Measurements from ENCODE around the gene CD300A. TPM values are rescaled to one million over a fixed set of nuclear protein-coding genes. Genes with fewer than 3 reads are reported as not detected.

Gene CD300A
- total and polyA plus RNA-seq, 2 of the 4 experiments (the other 2 are of a cell fraction): not detected

DNA sequence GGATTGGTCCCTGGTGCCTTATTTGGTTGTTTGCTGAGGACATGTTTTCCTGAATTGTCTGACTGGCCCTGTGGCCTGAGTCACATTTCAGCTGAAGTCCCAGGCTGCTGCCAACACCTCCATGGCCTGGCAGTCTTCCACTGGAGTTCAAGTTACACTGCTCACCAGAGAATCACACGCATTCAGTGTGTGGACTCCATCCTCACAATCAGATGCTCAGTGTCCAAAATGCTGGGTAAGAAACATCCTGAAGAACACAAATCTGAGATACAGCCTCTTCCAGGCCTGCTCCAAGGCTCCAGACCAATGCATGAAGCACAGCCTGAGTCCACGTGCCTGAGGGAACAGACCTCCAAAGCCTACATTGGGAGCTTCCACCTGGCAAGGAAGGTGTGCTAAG lies 45.6 kb downstream of the CD300A start:
- no TSS peak for BruUV-seq (replicated peaks)
- Histone ChIP-seq H4K5ac (ENCODE audit: low read depth, low read length) (no peak overlapping the region), H3K36me3 (ENCODE audit: control insufficient read depth, insufficient read depth, low read length) (no peaks in the 10 kb centered on the region), H2AFZ (replicated peaks; ENCODE audit: low read length, poor library complexity) (no peak overlapping the region), H2BK120ac (ENCODE audit: low read depth, low read length) (no peak overlapping the region), H3K56ac (ENCODE audit: extremely low read depth, insufficient read depth, low read length) (no peak overlapping the region), H2BK20ac (ENCODE audit: low read depth, low read length) (no peak overlapping the region), H3K9me3 (ENCODE audit: control insufficient read depth, insufficient read depth, low read length) (peaks cover 33% of the 10 kb centered on the region), H3K14ac (replicated peaks; ENCODE audit: low read depth, low read length) (no peak overlapping the region), H3K4me2 (ENCODE audit: low read depth, low read length) (no peak overlapping the region), H4K20me1 (ENCODE audit: insufficient read depth, low read length) (no peaks in the 10 kb centered on the region), H3K79me1 (ENCODE audit: low read depth in 1 of 2, low read length in 2 of 2) (no peaks in the 10 kb centered on the region), H2BK5ac (ENCODE audit: low read depth, low read length, poor library complexity, severe bottlenecking) (no peak overlapping the region), H2AK9ac (replicated peaks; ENCODE audit: low read depth, low read length, poor library complexity) (no peak overlapping the region), H3K4me1 (ENCODE audit: control insufficient read depth, insufficient read depth, low read length) (no peaks in the 10 kb centered on the region), H2BK15ac (ENCODE audit: low read depth, low read length) (no peak overlapping the region), H4K8ac (ENCODE audit: low read depth in 2 of 2, low read length in 2 of 2) (no peak overlapping the region), H3K4me3 (ENCODE audit: insufficient read depth, low read depth, low read length) (no peak overlapping the region), H4K91ac (ENCODE audit: insufficient read depth, low read depth, low read length) (no peak overlapping the region), H3K23ac (ENCODE audit: low read depth, low read length) (no peak overlapping the region), H3K9me1 (ENCODE audit: insufficient read depth, low read length) (no peaks in the 10 kb centered on the region), H3K27me3 (ENCODE audit: control insufficient read depth, insufficient read depth, low read length) (no peaks in the 10 kb centered on the region), H3K4ac (ENCODE audit: low read depth, low read length) (no peak overlapping the region), H3K9ac (ENCODE audit: low read depth, low read length) (no peak overlapping the region), H3K18ac (ENCODE audit: low read depth, low read length) (no peak overlapping the region), H2AK5ac (ENCODE audit: low read depth, low read length) (no peak overlapping the region), H3K27ac (ENCODE audit: insufficient read depth, low read length) (no peak overlapping the region)
- ChIA-PET POLR2A (ENCODE audit: unreplicated experiment) (no interaction called here), CTCF (no interaction called here)
- TF ChIP-seq ELK1 (IDR thresholded peaks at IDR 0.05; ENCODE audit: borderline replicate concordance, low read depth, low read length): no peak
- no CpG with 5 or more reads among the region's 2 CpGs for WGBS, 2 experiments (ENCODE audit: extremely low coverage in 2 of 2, insufficient read length in 1 of 2)
- in situ Hi-C loops (cut with MboI; ENCODE audit: low sequenced_read_pairs) (no loop called here), intact Hi-C loops (cut with micrococcal nuclease) (no loop called here), dilution Hi-C loops (cut with HindIII; ENCODE audit: low sequenced_read_pairs, unreplicated experiment) (no loop called here)
- DNase-seq (no peak), ATAC-seq (ENCODE audit: low read depth) (no peak)

Measured in IMR-90 (cell line).